Subcutaneous adipose tissue (tissue), 4 donors: Measurements from ENCODE around the gene KRT33A. TPM values are rescaled to one million over a fixed set of nuclear protein-coding genes. Genes with fewer than 3 reads are reported as not detected.

Source experiments
- total RNA-seq, 4 donors: library from RNA; depleted of rRNA; stranded (reverse); fragments of >200 nt; gene quantifications; one replicate each; pipeline ENCODE4 v1.1.0, GENCODE V29; 2016
- TF ChIP-seq, protein P1 (sequence below): fragments of 450-650 bp; IDR thresholded peaks from one replicate; pipeline ENCODE4 v1.5.1; 2016; ENCODE audit warnings: low read depth, mild to moderate bottlenecking, control low read depth, antibody characterized with exemption, moderate library complexity

KRT33A gene
- total RNA-seq, 4 donors from 2014 or later = not detected

DNA sequence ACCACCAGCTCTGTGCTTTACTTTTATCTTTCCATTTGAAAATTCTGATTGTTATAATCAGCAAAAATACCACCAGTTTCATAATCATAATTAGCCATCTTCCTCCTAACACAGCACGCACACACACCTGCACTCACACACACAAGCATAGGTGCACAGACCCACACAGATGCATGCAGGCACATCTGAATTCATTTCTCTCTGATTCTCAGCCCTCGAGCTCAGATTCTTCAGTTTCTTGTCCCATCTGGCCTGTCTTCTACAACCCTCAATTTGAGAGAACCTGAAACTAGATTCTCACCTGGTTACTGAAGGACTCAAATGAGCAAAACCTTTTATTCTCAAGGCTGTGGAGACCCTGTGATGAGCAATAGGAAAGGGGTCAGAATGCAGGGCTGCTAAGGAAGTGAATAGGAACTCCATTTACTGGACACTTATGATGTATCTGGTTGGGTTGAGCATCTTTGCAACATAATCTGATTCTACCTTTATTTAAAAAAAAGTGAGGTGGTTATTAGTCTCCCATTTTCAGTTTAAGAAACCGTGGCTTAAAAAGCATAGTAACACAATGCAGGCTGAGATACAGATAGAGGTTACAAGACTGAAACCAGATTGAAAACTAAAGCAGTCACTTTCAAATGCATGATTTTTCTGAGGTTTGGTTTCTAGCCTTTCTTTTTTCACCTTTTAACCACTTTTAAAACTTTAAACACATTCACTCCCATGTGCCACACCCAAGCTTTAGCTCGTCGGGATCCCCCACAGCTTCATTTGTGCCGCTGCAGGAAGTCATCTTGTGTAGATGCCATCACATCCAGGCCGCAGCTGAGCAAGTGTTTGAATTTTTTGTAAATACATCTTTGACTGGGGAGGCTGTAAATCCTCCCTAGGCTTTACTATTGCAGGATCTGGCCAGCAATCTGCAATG, 9.4 kb downstream of the KRT33A start:
- TF ChIP-seq, protein P1, sequence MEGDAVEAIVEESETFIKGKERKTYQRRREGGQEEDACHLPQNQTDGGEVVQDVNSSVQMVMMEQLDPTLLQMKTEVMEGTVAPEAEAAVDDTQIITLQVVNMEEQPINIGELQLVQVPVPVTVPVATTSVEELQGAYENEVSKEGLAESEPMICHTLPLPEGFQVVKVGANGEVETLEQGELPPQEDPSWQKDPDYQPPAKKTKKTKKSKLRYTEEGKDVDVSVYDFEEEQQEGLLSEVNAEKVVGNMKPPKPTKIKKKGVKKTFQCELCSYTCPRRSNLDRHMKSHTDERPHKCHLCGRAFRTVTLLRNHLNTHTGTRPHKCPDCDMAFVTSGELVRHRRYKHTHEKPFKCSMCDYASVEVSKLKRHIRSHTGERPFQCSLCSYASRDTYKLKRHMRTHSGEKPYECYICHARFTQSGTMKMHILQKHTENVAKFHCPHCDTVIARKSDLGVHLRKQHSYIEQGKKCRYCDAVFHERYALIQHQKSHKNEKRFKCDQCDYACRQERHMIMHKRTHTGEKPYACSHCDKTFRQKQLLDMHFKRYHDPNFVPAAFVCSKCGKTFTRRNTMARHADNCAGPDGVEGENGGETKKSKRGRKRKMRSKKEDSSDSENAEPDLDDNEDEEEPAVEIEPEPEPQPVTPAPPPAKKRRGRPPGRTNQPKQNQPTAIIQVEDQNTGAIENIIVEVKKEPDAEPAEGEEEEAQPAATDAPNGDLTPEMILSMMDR = no peak

DNA sequence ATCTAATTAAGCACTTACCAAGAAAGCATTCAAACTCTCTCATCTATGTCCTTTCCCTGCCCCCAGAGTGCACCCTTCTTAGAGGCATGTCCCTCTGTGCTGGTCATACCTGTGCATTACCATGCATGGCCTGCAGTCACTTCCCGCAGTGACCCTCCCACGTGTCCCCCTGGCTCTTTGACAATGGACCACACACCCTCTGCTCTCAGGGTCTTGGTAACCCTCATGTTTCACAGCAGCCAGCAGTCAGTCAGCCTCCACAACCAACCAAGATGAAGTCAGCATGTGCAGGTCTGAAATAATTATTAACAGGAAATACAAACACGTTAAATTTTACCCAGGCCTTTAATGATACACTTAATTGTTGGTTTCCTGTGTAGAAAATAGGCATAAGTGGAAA, 10.1 kb downstream of the KRT33A start:
- TF ChIP-seq, protein P1 = no peak

DNA sequence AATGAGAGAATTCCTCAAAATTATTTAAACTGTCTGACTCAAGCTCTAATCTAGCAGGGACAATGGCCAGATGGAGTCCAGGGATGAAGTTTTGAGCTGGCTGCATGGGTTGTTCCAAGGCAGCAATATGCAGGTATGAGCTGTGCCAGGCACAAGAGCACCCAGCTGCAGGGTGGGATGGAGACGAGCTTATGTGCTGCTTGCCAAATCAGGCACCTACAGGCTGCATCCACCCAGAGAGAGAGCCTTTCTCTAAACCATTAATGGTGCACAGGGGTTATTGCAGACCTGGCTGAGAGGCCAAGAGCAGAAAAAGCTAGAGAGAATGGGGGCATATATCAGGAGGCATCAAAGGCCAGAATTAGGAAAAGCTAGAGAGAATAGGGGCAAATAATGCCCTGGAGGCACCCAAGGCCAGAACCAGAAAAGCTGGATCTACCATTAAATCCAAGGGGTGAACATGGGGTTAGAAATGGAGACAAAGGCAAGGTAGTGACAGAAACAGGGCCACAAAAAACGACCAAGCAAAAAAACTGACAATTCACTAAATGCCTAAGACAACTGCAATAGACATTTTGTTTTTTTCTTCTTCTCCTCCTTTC, 11.0 kb downstream of the KRT33A start:
- TF ChIP-seq, protein P1 = no peak

DNA sequence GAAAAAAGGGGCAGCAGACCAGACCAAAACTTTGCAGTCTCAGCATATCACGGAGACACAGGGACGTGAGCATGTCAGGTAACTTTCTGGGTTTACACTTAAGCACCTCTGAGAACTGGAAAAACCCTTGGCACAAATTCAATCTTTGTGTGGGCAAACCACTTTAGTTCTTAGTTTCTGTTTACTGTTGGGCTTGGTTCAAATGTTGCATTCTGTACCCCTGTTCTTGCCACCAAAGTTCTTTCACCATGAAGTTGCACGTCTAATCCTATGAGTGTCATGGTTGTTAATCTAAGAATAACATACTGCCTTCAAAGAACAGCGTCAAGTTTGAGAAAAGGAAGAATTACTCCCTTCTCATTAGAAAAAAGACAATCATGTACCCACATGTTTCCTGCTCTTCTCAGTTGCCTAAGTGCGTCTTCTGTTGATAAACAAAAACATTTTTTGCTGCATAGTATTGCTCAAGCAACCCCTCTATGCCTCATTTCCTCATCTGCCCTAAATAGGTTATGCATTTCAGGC, 11.6 kb downstream of the KRT33A start:
- TF ChIP-seq, protein P1 = no peak

DNA sequence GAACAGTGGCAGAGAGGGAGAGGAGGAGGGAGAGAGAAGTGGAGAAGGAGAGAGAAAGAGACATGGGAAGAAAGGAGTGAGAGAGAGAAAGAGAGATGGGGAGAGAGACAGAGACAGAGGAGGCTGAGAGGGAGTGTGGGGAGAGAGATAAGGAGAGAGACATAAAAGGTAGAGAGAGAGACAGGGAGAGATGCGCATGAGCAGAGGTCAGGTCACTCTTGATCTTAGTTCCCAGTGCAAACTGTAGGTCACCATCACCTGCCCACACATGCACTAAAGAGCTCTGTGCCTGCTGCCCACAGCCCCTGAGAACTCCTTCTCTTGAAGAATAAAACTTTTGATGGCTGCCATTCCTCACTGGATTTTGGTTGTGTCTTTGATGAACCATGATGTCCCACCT, 14.9 kb downstream of the KRT33A start:
- TF ChIP-seq, protein P1 = no peak

DNA sequence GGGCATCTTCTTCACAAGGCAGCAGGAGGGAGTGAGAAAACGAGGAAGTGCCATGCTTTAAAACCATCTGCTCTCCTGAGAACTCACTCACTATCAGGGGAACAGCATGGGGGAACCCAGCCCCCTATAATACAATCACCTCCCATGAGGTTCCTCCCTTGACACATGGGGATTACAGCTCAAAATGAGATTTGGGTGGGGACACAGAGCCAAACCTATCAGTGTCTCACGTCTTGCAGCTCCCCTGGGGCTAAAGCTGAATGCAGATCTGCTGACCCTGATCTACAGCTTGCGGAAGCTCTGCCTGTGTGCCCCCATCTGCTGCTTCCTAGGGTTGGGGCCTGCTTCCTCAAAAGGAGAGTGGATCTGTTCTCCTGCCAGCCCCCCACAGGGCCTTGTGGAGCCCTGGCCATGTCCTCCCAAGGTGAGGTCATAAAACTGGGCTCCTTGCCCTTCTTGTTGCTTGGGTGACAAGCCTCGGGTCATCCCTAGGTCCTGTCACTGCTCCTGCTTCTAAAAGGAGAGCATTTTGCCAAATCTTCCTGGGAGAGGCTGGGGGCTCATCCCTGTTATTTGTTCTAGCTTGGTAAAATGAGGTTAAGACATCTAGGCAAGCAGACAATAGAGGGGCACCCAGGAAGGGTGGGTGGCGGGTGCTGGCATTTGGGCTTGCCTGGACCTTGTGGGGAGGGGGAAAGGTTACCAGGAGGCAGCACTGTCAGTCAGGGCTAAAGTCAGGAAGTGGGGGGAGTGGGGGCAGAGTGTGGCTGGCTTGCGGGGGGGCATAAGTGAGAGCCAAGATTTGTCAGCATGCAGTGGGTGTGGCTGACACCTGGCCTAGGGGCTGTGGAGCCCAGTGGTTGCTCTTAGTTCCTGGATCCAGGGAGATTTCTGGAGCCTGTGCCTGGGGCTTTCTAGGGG, 16.0 kb downstream of the KRT33A start:
- TF ChIP-seq, protein P1 = no peak
